K562 (cell line): Measurements from ENCODE around the gene CCR2. TPM values are rescaled to one million over a fixed set of nuclear protein-coding genes. Genes with fewer than 3 reads are reported as not detected.

Experiments used
- ATAC-seq: fragments of 200-7000 bp; cut with Tn5 transposase; 3 replicates; pipeline ENCODE4 v1.9.1; 2020; ENCODE audit warnings: moderate library complexity
- BruUV-seq: library from RNA; stranded (reverse); fragments of 400-500 nt; replicated peaks from 2 replicates; lab custom pipeline; 2021; lab: Mats Ljungman, UMichigan
- CTCF ChIA-PET: fragments of 300-600 bp; formaldehyde crosslinking; extraction: SDS; loops from one replicate; lab custom pipeline; 2021; ENCODE audit warnings: low intra/inter-chr PET ratio; lab: Yijun Ruan, JAX
- POLR2A ChIA-PET: fragments of 300-600, 350-650 bp; sonication (Branson Sonifier 250); formaldehyde crosslinking; extraction: SDS; loops from one replicate; lab custom pipeline; 2021; ENCODE audit warnings: antibody characterized with exemption, inconsistent platforms; lab: Yijun Ruan, JAX
- DNase-seq, 4 experiments: peaks; one replicate each; pipeline versions ENCODE4 v3.0.0 to v3.0.0-alpha.2; 2011 to 2018; ENCODE audit warnings: low spot score in 3 of 4, mixed read lengths in 3 of 4; ENCODE audit errors: extremely low read depth in 1 of 4
- FAIRE-seq: peaks from 2 replicates; lab custom pipeline; 2011; peaks lifted over from hg19 to GRCh38; lab: Jason Lieb, UNC
- H2AFZ ChIP-seq: 2 replicates; pipeline ENCODE4 v1.6.0; 2011; ENCODE audit warnings: low read depth, low read length, control low read depth, inconsistent platforms
- H3K27ac ChIP-seq: fragments of 200-600 bp; 3 replicates; pipeline ENCODE4 v1.8.0; 2011; ENCODE audit warnings: low read depth, mild to moderate bottlenecking, control low read depth, inconsistent platforms, low read length, moderate library complexity, mixed read lengths; ENCODE audit errors: extremely low read depth
- H3K27me3 ChIP-seq, 2 experiments: fragments of 300-600 bp in 1 of 2; 2 replicates in 1 of 2; 3 replicates in 1 of 2; pipeline versions ENCODE4 v1.6.0 to v1.8.0; 2011; ENCODE audit warnings: inconsistent platforms in 2 of 2, low read length in 2 of 2, mild to moderate bottlenecking in 1 of 2, mixed read lengths in 1 of 2, moderate library complexity in 1 of 2; ENCODE audit not compliant: control insufficient read depth in 2 of 2, insufficient read depth in 2 of 2
- H3K36me3 ChIP-seq: fragments of 300-600 bp; 3 replicates; pipeline ENCODE4 v1.8.0; 2011; ENCODE audit warnings: mild to moderate bottlenecking, low read length, inconsistent platforms; ENCODE audit not compliant: control insufficient read depth, insufficient read depth
- H3K4me1 ChIP-seq, 2 experiments: fragments of 200-600 bp in 1 of 2; replicated peaks in 1 of 2; 2 replicates in 1 of 2; 3 replicates in 1 of 2; pipeline versions ENCODE4 v1.5.1 to v1.8.0; 2011; ENCODE audit warnings: inconsistent platforms in 2 of 2, low read length in 2 of 2, mild to moderate bottlenecking in 1 of 2, mixed read lengths in 1 of 2, moderate library complexity in 1 of 2; ENCODE audit not compliant: control insufficient read depth in 2 of 2, insufficient read depth in 2 of 2
- H3K4me2 ChIP-seq: 2 replicates; pipeline ENCODE4 v1.6.1; 2011; ENCODE audit warnings: low read length, control low read depth, inconsistent platforms, mixed read lengths; ENCODE audit not compliant: insufficient read depth
- H3K4me3 ChIP-seq: fragments of 200-600 bp; sonication (generic), shearing (Covaris generic); 2 replicates; pipeline ENCODE4 v1.5.1; 2016; ENCODE audit warnings: control low read depth, inconsistent platforms
- H3K79me2 ChIP-seq: fragments of 200-600 bp; 3 replicates; pipeline ENCODE4 v1.8.0; 2011; ENCODE audit warnings: low read length, inconsistent platforms; ENCODE audit not compliant: control insufficient read depth, insufficient read depth
- H3K9ac ChIP-seq, 2 experiments: 2 replicates each; pipeline versions ENCODE4 v1.6.0 to v1.6.1; 2011; ENCODE audit warnings: low read depth in 2 of 2, low read length in 2 of 2, control low read depth in 1 of 2, inconsistent platforms in 1 of 2, mild to moderate bottlenecking in 1 of 2, mixed read lengths in 1 of 2; ENCODE audit not compliant: insufficient read depth in 1 of 2
- H3K9me1 ChIP-seq: one replicate; pipeline ENCODE4 v1.6.0; 2011; ENCODE audit warnings: inconsistent platforms, mild to moderate bottlenecking, low read length, moderate library complexity; ENCODE audit not compliant: control insufficient read depth, insufficient read depth
- H3K9me3 ChIP-seq: replicated peaks from 2 replicates; pipeline ENCODE4 v1.5.1; 2011; ENCODE audit warnings: low read depth, low read length, inconsistent platforms; ENCODE audit not compliant: control insufficient read depth, insufficient read depth
- H4K20me1 ChIP-seq: replicated peaks from 2 replicates; pipeline ENCODE4 v1.6.1; 2011; ENCODE audit warnings: low read length, inconsistent platforms, mixed read lengths; ENCODE audit not compliant: control insufficient read depth, insufficient read depth
- CAMTA2 ChIP-seq: fragments of 250-450 bp; sonication (Bioruptor Pico); conservative IDR thresholded peaks from 2 replicates; pipeline ENCODE4 v1.5.1; 2022
- CEBPB ChIP-seq: fragments of 450-650 bp; IDR thresholded peaks from 2 replicates; pipeline ENCODE4 v1.6.1; 2016; ENCODE audit warnings: missing genetic modification characterization, missing compliant biosample characterization
- CEBPG ChIP-seq, 3 experiments: fragments of 200-800 bp in 1 of 3; sonication (Bioruptor generic) in 1 of 3; sonication (generic) in 1 of 3; formaldehyde crosslinking in 1 of 3; IDR thresholded peaks in 2 of 3; conservative IDR thresholded peaks in 1 of 3; 2 replicates each; pipeline versions ENCODE4 v1.6.1 to v1.8.0; 2016 to 2022; ENCODE audit warnings: missing compliant biosample characterization in 2 of 3, missing genetic modification characterization in 2 of 3, mild to moderate bottlenecking in 1 of 3, missing genetic modification reagents in 1 of 3
- FOSL1 ChIP-seq: fragments of 200-800 bp; sonication (Bioruptor generic); conservative IDR thresholded peaks from 2 replicates; pipeline ENCODE4 v1.6.1; 2016; ENCODE audit warnings: missing genetic modification characterization, missing compliant biosample characterization
- JUND ChIP-seq, 2 experiments: IDR thresholded peaks; 2 replicates in 1 of 2; 3 replicates in 1 of 2; pipeline ENCODE4 v1.6.1; 2011; ENCODE audit warnings: borderline replicate concordance in 2 of 2, low read depth in 2 of 2, low read length in 2 of 2, improper control_type of control experiment in 1 of 2, missing biosample characterization in 1 of 2, missing genetic modification characterization in 1 of 2, missing genetic modification reagents in 1 of 2
- RCOR1 ChIP-seq, 2 experiments: IDR thresholded peaks; 2 replicates each; pipeline ENCODE4 v1.6.1; 2012; ENCODE audit warnings: low read depth in 2 of 2, low read length in 2 of 2, borderline replicate concordance in 1 of 2, improper control_type of control experiment in 1 of 2
- ZNF184 ChIP-seq: sonication (generic); formaldehyde crosslinking; IDR thresholded peaks from 2 replicates; pipeline ENCODE4 v1.5.0; 2020; ENCODE audit warnings: missing genetic modification reagents
- ZNF3 ChIP-seq: fragments of 250-450 bp; sonication (Bioruptor Pico); IDR thresholded peaks from 2 replicates; pipeline ENCODE4 v1.5.0; 2021; ENCODE audit warnings: mild to moderate bottlenecking, moderate library complexity
- WGBS: fragments of 100-300 bp; shearing (Covaris generic); methylation state at CpG from one replicate; pipeline ENCODE4 v1.1.6; 2016; ENCODE audit warnings: low coverage, mixed read lengths; ENCODE audit not compliant: insufficient coverage; ENCODE audit errors: missing lambda C conversion rate; 5-methylcytosine and 5-hydroxymethylcytosine counted together
- in situ Hi-C: fragments of 300-500 bp; cut with MboI; formaldehyde crosslinking; loops from 4 replicates; pipeline ENCODE4 v1.15.0; 2018; ENCODE audit warnings: inconsistent platforms, mixed read lengths
- intact Hi-C: fragments of 100-400 bp; cut with micrococcal nuclease; formaldehyde crosslinking; loops from 2 replicates; pipeline ENCODE4 v1.14.2; 2022
- polyA plus RNA-seq, 8 experiments: library from polyadenylated mRNA; depleted of rRNA in 4 of 8; stranded (reverse) in 5 of 8; unstranded in 3 of 8; fragments of >200 nt; fragmentation: Nextera tagmentation in 2 of 8; fragmentation: Illumina TruSeq in 1 of 8; extraction: Ambion mirVana in 2 of 8; extraction: Trizol in 1 of 8; gene quantifications; 2 replicates each; pipeline versions ENCODE4 v1.2.1 to v1.2.3, GENCODE V29; 2011 to 2014; ENCODE audit warnings: inconsistent platforms in 1 of 8, missing spikeins in 1 of 8
- total RNA-seq, 7 experiments: library from RNA; depleted of rRNA in 6 of 7; stranded (reverse); fragments of >200 nt in 6 of 7; fragmentation: Illumina TruSeq in 2 of 7; extraction: Trizol in 2 of 7; gene quantifications; 2 replicates each; pipeline versions ENCODE4 v1.2.1 to v1.2.3, GENCODE V29; 2011 to 2021; ENCODE audit warnings: low replicate concordance in 1 of 7
- TF ChIP-seq, protein P1 (sequence below), 2 experiments: fragments of 450-650 bp in 1 of 2; sonication (generic) in 1 of 2; formaldehyde crosslinking in 1 of 2; IDR thresholded peaks in 1 of 2; conservative IDR thresholded peaks in 1 of 2; 2 replicates each; pipeline versions ENCODE4 v1.6.1 to v1.8.1; 2016 to 2023; ENCODE audit warnings: mild to moderate bottlenecking in 2 of 2, moderate library complexity in 2 of 2, inconsistent platforms in 1 of 2, missing genetic modification reagents in 1 of 2

The CCR2 gene
- total and polyA plus RNA-seq, 9 of the 15 experiments (the other 6 are each of a cell fraction or from before 2014, with no cell fraction given) = not detected

DNA sequence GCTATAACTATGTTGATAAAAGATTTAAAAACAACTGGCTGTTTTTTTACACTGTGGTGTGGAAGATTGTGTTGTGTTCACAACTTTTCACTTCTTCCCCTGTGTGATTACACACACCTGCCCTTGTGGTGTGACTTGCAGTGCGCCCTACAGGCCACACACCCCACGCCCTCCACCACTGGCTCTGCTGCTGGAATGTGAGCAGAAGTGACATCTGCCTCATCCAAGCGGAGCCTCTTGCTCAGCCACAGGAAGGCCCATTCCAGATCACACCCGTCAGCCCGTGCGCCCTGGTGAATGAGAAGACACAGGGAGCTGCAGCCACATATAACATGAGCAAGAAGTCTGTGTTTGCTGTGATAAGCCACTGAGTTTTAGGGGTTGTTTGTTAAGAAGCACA, 7.0 kb downstream of the CCR2 start:
- ChIA-PET POLR2A (interaction anchor here (1.5 kb wide), 1 partner anchor 9 kb away, joined by 7 read pairs; no protein-coding TSS in a partner anchor), CTCF (no interaction called here)
- no peak for FAIRE-seq
- WGBS = 1% methylated on average over 6 of the region's 6 CpGs
- Histone ChIP-seq H3K27ac (no peak overlapping the region), H4K20me1 (no peaks in the 10 kb centered on the region), H3K9ac (no peak overlapping the region), H3K9me1 (no peaks in the 10 kb centered on the region), H3K4me1 (no peaks in the 10 kb centered on the region), H3K36me3 (no peaks in the 10 kb centered on the region), H3K4me2 (no peak overlapping the region), H3K9me3 (no peaks in the 10 kb centered on the region), H2AFZ (no peak overlapping the region), H3K4me3 (no peak overlapping the region), H3K27me3 (peaks cover 21 to 45% of the 10 kb centered on the region in 2 experiments; a peak in 4 of 5 replicates), H3K79me2 (no peaks in the 10 kb centered on the region)
- TF ChIP-seq RCOR1 (IDR thresholded peaks at IDR 0.05; ENCODE audit: borderline replicate concordance in 1 of 2, low read depth in 2 of 2, low read length in 2 of 2) (no peak), ZNF184 (CRISPR knock-in tag) (no peak), CAMTA2 (CRISPR knock-in tag) (no peak)
- intact Hi-C loops (no loop called here), in situ Hi-C loops (no loop called here)
- no peak for DNase-seq
- peak; percentile 63; the same call in 2 of the 3 replicates for ATAC-seq
- no TSS peak for BruUV-seq

DNA sequence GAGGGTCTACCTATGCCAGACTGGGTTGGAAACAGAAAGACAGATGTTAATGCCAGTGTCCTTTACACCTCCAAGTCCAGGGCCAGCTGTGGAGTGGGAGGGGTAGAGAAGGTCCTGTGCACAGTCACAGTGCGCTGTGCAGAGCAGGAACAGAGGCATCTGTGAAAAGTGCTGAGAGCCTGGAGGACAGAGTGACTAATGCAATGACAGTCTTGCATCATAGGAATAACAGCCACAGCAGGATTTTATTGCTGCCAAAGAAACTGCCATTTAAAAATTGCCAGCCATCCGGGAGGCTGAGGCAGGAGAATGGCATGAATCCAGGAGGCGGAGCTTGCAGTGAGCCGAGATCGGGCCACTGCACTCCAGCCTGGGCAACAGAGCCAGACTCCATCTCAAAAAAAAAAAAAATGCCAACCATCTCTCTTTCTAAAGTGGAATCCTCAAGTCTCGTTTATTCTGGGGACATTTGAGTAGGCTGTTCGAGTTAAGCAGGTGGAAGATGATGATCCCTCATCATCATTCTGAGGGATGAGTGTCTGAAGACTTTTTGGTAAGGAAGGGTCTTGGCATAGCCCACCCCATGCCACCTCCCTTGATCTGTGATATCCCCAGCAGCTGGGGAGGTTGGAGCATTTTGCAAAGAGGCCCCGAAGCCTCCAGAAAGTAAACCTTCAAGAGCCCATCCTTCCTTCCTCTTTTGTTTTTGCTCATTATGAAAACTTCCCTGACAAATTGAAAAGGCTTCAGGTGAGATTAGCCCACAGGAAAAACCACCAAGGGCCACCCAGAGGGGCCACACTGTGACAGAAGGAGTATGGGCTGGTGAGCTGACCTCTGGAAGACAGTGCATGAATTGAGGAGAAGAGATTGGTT, 7.7 kb downstream of the CCR2 start:
- BruUV-seq = no TSS peak
- Histone ChIP-seq H3K27ac (no peak overlapping the region), H3K4me3 (no peak overlapping the region), H2AFZ (no peak overlapping the region), H3K9ac (no peak overlapping the region), H3K36me3 (no peaks in the 10 kb centered on the region), H3K4me2 (no peak overlapping the region), H3K9me3 (no peaks in the 10 kb centered on the region), H3K9me1 (no peaks in the 10 kb centered on the region), H4K20me1 (no peaks in the 10 kb centered on the region), H3K79me2 (no peaks in the 10 kb centered on the region), H3K4me1 (no peaks in the 10 kb centered on the region), H3K27me3 (peaks cover 21 to 52% of the 10 kb centered on the region in 2 experiments)
- DNase-seq (no peak), FAIRE-seq (no peak), ATAC-seq (peak; percentile 83)
- 1% methylated on average over 8 of the region's 8 CpGs for WGBS
- intact Hi-C loops = no loop called here
- ChIA-PET CTCF (no interaction called here), POLR2A (interaction anchor here (0.5 to 0.7 kb wide), 2 partner anchors 10 to 1209 kb away, joined by 3 read pairs; no protein-coding TSS in a partner anchor)
- in situ Hi-C loops = no loop called here
- TF ChIP-seq JUND (IDR thresholded peaks at IDR 0.05; ENCODE audit: borderline replicate concordance, low read depth, low read length) = peak; percentile 33; the same call in 1 of the 2 replicates
- TF ChIP-seq JUND (tag; IDR thresholded peaks at IDR 0.05; ENCODE audit: borderline replicate concordance, low read depth, low read length) = no peak
- TF ChIP-seq FOSL1 = peak; percentile 83
- TF ChIP-seq ZNF184 (CRISPR knock-in tag) = no peak
- TF ChIP-seq, protein P1, sequence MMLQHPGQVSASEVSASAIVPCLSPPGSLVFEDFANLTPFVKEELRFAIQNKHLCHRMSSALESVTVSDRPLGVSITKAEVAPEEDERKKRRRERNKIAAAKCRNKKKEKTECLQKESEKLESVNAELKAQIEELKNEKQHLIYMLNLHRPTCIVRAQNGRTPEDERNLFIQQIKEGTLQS (IDR thresholded peaks at IDR 0.05) = peak; percentile 82
- TF ChIP-seq, protein P1 (CRISPR knock-in tag; conservative IDR thresholded peaks at IDR 0.05) = no peak
- peak; percentile 52 for TF ChIP-seq CEBPB
- TF ChIP-seq ZNF3 (CRISPR knock-in tag) = no peak
- TF ChIP-seq CEBPG (CRISPR knock-in tag; IDR thresholded peaks at IDR 0.05) = peak; percentile 49
- peak; percentile 81 to 89 for TF ChIP-seq CEBPG (tag; conservative IDR thresholded peaks at IDR 0.05 in 1 of 2, IDR thresholded peaks at IDR 0.05 in 1 of 2)
